GM10847 (cell line): Measurements from ENCODE around the gene IL22RA1.

Experiments
- POLR2A ChIP-seq: IDR thresholded peaks from 2 replicates; pipeline ENCODE4 v1.6.1; 2011; ENCODE audit not compliant: insufficient read length; ENCODE audit errors: extremely low read depth

IL22RA1 gene

GRCh38 chr1:24117722-24118409, 25.1 kb downstream of the IL22RA1 start:
- TF ChIP-seq POLR2A = no peak

- TF ChIP-seq POLR2A = no peak
Measured at GRCh38 chr1:24117132-24117531, 25.8 kb downstream of the IL22RA1 start.

- no peak for TF ChIP-seq POLR2A
Measured at GRCh38 chr1:24114753-24115152, 28.2 kb downstream of the IL22RA1 start.

- TF ChIP-seq POLR2A = no peak
Measured at GRCh38 chr1:24113641-24114033, 29.3 kb downstream of the IL22RA1 start.

GRCh38 chr1:24111996-24112779, 30.8 kb downstream of the IL22RA1 start, which contains the start of gene MYOM3:
Gene MYOM3 (minus strand): TSS chr1:24112135. CDS start chr1:24108636, 3,499 bp downstream.
- TF ChIP-seq POLR2A = no peak

- TF ChIP-seq POLR2A = no peak
Measured at GRCh38 chr1:24111262-24111995, 31.5 kb downstream of the IL22RA1 start.

GRCh38 chr1:24110642-24111261, 32.2 kb downstream of the IL22RA1 start:
- no peak for TF ChIP-seq POLR2A

GRCh38 chr1:24109686-24110475, 33.1 kb downstream of the IL22RA1 start:
- TF ChIP-seq POLR2A = no peak

GRCh38 chr1:24109166-24109483, 33.8 kb downstream of the IL22RA1 start:
- no peak for TF ChIP-seq POLR2A

- no peak for TF ChIP-seq POLR2A
Measured at GRCh38 chr1:24108334-24109165, 34.4 kb downstream of the IL22RA1 start.

GRCh38 chr1:24107462-24108138, 35.3 kb downstream of the IL22RA1 start:
- no peak for TF ChIP-seq POLR2A

GRCh38 chr1:24105368-24106160, 37.4 kb downstream of the IL22RA1 start:
- no peak for TF ChIP-seq POLR2A
